8988T (cell line): ENCODE measurements around the gene TM9SF3.
A peak's percentile ranks its signal among the peaks of the same experiment; 100 is the strongest.

Experiments
- DNase-seq: peaks from one replicate; pipeline ENCODE4 v3.0.0; 2011

TM9SF3 gene

DNA sequence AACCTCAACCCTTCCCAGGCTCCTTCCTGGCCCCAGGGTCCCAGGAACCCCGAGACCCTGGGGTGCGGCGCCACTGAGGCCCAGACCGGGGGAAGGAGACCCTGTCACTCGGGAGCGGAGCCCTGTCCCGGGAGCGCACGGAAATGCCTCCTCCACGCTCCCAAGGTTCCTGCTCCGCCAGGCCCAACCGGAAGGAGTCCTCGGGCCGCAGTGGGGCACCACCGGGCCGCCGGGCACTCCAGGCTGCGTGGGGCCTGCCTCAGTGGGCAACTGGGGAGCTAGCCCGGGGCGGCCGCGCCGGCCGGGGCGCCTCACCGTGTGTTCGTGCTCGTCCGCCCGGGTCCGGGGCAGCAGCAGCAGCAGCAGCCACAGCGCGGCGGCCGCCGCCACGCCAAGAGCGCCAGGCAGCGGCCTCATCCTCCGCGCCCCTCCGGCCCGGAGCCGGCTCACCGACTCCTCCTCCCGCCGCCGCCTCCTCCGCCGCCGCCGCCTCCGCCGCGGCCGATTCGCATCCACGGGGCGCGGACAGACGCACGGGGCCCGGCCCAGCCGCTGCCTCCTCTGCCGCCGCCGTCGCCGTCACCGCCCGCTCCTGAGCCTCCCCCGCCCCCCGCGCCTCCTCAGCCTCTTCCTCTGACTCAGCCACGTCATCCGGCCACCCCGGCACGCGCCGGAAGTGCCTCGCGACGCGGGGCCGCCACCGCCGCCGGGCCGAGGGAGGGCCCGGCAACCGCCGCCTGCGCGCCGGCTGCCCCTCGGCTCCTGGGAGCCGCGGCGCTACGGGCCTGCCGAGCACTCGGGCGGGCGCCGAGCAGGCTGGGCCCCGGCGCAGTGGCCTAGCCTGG is at the start of gene TM9SF3:
TM9SF3 (minus strand) TSS at position 594 of the 845 bp plus-strand sequence; CDS start at position 417, 177 bp downstream.
- DNase-seq = peak; percentile 79

DNA sequence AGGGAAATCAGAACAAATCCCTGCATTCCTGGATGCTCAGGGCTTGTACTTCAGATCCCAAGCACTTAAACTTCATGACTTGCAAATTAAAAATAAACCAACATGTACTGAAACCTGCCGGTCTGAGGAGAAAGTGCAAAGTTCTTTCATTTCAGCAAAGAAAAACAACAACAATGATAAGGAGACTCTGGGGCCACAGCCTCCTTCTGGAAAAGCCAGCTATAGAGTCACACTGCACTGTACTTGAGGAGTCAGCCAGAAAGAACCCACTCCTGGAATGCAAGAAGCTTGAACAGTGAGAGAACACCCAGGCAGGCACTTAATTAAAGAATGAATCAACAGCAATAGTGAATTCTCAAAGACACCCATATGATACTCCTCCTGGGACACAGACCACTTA is 49.7 kb upstream of the TM9SF3 start:
- no peak for DNase-seq

DNA sequence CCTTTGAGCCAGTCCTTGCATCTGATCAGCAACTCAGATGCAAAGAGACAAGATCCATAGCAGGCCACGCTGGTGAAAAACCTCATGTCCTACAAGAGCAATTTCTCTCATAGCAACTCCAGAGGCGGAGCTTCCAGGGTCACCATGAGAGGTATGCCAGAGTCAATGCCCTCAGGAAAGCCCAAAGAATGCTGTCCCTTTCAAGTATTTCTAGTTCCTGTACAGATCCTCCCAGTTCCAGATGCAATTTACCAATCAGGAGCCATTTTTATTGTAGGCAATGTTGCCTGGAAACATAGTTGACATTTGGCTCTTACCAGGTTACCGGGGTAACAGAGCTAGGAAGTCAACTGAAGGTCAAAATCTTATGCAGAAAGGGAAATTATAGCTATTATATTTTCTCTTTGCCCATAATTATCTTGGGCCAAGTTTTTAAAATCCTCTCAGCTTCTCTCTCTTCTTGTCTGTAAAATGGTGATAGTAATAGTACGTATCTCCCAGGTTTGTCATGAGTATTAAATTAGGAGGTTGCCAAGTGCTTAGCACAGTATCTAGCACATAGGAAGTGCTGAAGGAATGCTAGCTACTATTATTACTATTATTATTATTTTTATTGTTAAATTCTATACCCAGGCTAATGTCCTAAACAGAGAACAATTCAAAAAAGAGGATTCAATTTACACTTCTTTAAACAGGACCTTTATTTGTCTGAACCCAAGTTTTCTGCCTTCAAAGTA is 46.3 kb upstream of the TM9SF3 start:
- DNase-seq = no peak

DNA sequence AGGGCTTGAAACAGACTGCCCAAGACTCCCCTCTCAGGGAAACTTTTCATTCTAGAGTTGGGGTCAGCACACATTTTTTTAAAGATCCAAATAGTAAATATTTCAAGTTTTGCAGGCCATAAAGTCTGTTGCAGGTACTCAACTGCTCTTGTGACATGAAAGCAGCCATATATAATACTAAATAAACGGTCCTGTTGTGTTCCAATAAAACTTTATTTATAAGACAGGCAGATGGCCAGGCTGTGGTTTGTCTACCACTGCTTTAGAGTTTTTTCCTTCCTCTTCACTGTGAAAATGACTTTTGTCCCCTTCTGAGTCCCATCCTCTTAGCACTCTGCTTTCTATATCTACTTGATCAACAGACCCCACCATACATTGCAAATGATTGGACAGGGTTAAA is 40.5 kb upstream of the TM9SF3 start:
- no peak for DNase-seq

DNA sequence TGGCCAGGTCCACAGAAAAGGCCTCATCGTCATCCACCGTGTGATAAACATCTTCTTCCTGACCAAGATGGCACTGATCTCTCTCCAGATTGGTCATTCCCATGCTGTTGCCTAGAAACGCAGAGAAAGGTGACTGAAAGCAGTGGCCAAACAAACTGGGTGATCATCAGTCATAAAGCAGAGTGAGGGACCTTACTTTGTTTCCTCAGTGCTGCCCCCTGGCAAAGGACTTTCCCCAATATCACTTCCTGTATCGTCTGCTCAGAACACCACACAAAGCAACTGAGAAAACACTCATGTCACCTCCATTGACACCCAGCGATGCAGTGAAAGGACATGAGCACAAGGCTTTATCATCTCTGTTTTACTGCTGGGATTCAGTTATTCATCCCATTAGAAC is 40.0 kb upstream of the TM9SF3 start:
- no peak for DNase-seq

DNA sequence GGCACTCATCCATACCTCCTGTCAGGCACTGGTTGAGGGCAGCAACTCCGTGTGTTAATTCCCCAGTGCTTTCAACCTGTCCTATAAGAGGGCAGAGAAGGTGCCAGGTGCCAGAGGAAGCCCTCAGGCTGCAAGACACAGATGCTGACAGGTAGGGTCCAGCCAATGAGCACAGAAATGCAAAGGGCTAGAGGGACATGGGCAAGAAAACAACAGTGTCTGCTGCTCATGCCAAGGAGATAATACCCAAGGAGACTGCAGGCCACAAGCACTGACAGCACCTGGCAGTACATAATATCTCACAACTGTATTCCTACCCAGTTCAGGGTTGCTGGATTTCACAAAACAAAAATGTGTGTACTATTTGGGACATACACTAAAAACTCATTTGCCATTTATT is 38.4 kb upstream of the TM9SF3 start:
- DNase-seq = no peak

DNA sequence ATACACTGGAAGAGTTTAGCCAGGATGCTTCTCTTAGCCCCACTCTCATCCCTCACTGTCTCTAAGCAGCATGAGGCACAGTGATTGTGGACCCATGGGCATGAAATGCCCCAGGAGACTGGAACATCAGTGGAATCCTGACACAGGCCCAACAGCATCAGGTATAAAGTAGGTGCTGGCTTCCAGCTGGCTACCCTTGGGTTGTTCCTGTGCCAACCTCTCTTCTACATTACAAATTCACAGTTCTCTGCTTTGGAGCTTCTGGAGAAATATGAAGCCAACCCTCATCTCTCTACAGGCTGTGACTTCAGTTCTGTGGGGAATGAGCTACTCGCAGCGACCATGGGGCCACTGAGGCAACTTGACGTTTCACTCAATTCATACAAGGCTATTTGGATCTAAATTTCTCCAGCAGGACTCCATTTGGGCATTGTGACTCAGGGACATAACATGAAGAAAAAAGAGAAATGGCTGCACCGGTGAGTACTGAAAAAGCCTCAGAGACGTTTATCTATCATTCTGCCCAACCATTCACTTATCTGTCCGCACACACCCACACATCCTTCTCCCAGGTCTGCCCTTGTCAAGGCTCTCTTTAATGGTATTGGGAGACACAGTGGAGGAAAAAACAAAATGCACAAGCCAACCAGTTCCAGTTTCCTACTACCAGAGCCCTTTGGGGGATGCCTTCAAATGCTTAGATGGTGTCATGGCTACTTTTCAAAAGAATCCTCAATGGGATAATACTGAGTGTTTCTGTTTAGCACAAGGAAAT is 35.4 kb upstream of the TM9SF3 start:
- DNase-seq = no peak

DNA sequence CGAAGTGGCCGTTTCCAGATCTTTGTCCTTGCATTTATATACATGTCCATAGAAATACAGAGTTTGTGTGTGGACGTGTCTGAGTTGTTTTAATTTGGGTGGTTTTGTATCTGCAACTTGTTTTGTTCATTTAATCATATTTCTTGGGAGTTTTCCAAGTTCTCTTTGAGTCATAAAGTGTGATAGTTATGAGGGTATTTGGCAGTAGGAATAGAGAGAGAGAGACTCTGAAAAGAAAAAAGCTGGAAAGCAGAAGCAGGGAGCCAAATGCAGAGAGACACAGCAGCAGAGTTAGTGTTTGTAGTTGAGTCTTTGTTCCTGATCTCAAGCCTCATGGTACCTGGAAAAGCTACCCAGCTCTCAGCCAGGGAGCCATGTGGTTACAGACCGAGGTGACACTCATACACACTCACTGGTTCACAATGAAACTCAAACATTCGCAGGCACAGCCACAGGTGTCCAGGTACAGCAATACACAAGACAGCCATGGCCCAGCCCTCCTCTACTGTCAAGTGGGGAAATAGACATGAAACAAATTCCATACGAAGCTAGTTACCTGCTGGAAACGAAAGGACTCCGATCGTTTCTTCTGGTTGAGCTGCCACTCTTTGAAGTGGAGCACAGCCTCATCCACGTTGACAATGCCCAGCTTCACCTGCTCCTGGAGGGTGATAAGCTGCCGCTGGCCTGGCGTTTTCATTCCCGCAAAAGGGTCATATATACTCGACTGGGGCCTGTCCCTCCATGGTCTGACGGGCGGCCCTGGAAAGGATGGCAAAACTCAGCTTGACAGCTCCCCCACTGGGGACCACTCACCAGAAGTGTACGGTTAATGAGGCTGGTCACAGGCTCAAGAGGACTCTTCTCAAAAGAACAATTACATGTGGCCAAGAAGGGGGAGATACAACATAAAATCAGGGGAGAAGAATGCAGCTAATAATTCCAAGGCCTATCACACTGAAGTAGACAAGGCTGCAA is 33.3 kb upstream of the TM9SF3 start:
- DNase-seq = no peak

DNA sequence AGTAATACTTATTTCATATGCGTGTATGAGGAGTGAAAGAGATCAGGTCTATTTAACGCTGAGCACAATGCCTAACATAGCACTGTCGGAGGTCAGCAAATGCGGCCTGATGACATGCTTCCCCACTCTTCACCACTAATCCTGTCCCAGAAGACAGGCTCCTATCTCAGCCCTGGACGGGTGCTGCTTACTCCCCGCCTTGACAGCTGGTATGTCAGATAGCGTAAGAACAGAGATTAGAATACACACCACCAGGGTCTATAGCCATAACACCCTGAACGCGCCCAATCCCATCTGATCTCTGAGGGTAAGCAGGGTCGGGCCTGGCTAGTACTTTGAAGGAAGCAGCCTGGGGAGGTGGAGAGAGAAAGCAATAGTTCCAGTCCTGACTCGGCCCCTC is 32.3 kb upstream of the TM9SF3 start:
- DNase-seq = no peak

DNA sequence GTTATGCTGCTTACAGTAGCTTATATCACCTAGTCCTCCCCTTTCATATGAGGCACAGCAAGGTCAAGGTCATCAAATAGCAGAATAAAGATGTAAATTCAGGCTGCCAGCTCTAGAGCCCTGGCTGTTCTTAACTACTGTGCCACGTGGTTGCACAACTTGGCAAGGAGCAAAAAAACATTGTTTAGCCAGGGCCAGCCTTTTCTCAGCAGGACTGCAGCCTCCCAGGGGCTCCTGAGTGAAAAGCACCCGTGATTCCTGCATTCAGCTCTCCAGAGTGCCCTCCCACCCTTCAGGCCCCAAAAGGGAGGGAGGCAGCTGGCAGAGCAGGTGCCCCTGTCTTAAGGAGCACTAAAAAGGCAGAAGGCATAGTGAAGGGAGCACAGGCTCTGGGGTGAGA is 31.8 kb upstream of the TM9SF3 start:
- DNase-seq = no peak

DNA sequence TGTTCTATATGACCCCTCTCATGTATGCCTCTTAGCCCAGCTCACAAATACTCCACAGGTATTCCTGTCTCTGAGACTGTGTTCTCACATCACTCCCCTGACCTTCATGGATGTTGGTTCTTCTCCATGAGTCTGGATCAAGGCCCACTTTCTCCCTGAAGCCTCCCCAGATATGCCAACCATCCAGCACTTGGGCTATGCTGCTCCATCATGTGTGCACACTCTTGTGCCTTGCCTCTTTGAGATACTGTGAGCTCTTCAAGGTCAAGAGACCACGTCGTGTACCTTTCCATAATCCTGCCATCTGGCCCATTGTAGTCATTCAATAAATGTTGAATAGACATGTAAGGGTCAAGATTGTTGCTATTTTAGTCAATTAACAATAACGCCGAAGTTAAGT is 30.1 kb upstream of the TM9SF3 start:
- DNase-seq = no peak

DNA sequence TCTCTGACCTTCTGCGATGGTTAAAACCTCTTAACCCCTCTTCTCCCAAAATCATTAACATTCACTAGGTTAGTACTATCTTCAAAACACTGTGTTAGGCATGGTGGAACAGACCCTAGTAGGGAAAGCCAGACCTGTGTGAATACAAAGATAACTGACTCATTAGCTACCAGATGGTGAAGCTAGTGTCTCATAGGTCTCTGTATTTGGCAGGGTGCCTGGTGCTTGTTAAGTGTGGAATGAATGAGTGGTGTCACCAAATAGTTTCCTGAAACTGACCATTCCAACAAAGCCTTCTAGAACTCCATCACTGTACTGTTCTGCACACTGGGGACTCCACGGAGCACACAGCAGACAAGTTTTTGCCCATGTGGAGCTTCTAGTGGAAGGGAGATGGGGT is 27.7 kb upstream of the TM9SF3 start:
- DNase-seq = no peak

DNA sequence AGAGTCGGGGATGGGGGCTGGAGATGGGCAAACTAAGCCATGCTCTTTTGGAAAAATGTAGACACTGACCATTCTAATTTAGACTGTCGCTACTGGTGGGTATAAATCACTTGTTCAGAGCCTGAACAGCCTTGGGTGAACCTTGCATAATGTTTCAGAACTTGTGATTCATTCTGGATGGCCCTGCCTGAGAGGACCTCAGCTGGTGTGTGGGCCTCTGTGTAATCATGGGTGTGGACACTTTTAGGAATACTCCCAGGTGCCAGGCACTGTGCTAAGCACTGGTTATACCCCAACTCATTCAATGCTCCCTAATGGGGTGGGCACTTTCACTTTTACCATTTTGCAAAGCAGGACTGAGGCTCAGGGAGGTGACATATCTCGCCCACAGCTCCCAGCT is 26.8 kb upstream of the TM9SF3 start:
- no peak for DNase-seq

DNA sequence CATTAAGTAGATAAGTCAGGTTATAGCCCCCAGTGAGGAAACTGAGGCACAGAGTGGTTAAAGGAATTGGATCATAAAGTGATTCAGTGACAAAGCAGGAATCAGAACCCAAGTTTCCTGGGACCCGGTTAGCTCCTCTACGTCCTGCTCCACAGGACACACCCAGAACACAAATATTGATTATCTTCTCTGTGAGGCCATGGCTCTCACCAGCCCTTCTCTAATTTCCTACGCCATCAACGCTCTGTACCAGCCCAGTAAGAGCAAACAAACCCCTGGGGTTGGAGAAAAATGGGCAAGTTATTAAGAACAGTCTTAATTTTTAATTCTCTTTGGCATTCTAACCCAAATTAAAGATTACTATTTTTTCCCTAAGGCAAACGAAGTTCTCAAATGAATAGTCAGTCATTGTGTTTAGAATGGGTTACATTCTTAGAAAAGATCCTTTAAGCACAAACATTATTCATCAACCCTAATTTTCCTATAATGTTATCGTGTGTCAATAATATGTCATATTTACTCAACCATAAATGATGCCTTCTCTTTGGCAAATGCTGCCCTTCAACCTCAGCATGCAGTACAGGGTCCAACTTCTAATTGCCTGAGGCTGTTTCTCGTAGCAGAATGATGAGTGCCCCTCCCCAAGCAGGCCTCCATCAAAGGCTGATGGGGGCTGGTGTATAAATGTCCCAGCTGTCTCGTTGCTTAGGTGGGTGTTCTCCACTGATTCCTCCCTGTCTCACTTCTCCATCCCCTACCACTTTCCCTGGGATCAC is 25.4 kb upstream of the TM9SF3 start:
- no peak for DNase-seq

DNA sequence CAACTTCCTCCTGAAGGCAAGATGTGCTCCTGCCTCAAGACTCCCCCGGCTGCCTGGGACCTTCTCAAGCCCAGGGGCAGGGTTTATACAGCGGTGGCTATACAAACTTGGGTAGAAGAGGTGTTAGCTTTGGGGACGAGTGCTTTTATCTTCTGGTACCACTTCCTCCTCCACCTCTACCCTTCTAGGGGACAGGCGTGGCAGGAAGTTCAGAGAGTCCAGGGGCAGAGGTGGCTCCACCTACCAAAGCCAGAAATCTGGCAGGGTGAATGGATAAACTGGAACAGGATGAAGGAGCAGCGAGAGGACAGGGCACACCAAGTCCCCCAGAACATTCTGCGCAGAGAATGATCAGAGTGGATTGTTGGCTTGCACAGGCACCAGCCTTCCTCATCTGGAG is 24.0 kb upstream of the TM9SF3 start:
- no peak for DNase-seq

DNA sequence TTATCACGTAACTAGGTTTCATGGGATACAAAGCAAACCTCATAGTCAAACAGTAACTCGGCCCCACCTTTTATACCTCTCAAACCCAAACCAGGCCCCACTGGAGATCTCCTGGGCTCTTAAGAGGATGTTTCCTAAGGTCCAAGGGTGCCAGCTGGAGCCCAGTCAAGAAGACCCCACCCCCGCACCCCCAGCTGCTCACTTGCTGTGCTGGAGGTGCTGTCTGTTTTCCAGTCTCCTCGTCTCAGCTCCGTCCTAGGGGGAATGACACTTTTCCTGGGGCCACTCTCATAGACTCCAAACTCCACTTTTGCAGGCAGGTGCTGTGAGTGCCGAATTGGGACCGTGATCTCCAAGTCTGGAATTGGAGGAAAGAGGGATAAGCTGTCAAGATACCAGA is 22.7 kb upstream of the TM9SF3 start:
- no peak for DNase-seq

DNA sequence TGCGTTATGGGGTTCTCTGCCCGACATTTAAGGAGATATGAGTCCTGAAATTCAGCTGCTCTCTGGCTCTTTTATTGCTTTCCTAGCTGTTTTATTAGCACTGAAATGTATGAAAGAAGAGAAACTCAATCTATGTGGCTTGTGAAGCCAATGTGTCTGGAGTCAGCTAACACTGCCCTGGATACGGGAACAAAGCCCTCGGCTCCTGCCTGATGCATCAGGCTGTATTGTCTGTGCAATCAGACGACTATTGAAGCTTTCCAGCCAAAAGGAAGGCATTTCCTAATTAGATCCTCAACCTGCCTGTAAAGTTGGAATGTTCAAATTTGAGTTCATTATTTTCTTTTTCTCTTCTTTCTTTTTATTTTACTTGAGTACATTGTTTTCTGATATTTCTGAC is 22.0 kb upstream of the TM9SF3 start:
- DNase-seq = no peak

DNA sequence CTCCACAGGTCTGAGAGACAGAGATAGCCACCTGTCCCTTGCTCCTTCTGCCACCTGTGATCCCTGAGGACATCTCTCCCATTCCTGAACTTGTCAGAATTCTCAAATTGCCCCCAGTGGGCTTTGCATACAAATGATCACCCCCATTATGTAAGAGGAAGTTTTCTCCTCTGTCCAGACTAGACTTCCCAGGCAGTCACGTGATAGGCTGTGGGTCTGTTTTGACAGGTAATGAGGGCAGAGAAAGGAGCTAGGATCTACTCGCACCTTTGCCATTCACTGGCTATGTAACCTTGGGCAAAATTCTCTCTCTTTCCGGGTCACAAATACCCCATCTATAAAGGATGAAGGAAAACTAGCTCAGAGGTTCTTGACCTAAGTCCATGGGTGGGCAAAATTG is 21.4 kb upstream of the TM9SF3 start:
- DNase-seq = no peak

DNA sequence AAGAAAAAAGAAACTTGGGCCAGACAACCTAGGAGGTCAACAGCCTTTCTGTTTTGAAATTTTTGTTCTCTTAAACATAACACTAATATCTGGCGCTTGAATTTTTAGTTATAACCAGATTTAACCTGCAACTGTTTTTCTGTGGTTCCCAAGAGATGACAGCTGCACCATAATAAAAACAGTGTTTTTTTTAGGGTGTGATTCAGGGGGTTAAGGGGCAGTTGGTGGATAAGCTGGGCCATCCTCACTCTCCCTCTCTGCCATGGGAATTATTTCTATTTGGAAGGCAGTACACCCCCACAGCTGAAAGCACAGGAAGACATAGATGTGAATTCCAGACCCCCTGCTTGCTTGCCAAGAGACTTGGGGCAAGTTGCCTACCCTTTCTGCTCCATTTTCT is 20.1 kb upstream of the TM9SF3 start:
- DNase-seq = no peak

DNA sequence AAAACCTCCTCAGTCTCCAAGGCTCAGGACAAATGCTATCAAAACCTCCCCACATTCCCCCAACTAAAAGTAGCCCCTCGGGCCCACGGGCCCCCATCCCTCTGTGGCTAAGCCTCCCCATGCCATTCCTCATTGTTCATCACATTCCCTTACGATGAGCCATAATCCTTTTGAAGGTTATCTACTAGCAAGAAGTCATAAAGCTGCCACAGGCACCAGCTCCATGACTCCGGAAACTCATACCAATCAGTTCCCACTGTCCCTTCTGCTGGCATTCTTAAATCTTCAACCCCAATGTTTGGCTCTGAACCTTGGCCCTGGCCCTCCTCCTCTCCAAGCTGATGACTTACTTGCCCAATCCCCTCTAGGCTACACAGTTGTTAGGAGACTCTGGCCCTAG is 19.4 kb upstream of the TM9SF3 start:
- peak; percentile 39 for DNase-seq

DNA sequence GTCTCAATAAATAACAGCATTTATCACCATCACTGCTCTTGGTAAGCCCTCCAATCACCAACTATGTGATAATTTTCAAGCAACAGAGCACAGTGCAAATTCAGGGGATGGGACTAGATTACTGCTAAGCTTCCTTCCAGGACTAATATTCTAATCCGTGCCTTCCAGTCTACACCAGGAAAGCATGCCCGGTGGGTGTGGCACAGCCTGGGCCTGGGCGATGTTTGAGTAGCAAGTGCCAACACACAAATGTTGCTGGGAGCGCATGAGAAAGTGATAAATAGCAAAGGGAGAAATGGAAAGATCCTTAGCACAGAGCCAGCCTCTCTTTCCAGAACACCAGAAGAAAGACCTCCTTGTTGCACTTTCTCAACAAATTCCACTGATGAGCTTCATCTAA is 13.5 kb upstream of the TM9SF3 start:
- DNase-seq = no peak

DNA sequence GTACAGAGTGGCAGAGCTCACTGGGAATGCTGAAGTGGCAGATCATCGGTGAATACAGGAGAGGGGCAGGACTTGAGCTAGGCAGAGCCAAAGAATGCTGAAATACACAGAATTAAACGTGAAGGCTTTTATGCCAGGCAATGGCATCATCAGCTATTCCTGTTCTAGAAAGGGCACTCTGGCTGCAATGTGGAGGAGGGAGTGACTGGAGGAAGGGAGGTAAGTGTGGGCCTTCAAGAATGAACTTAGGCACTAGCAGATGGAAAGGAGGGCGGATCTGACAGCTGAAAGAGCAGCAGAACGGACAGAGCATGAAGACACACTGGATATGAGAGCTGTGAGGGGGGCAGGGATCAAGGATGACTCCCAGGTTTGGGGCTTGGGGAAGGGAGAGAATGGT is 12.0 kb upstream of the TM9SF3 start:
- DNase-seq = no peak
